MM.1S (cell line): ENCODE data around the gene CCDC187.

Source experiments
- CTCF ChIP-seq: fragments of 300-600 bp; sonication (generic); IDR thresholded peaks from 2 replicates; pipeline ENCODE4 v1.5.1; 2016; ENCODE audit warnings: antibody characterized with exemption, low read length, mixed read lengths
- EZH2phosphoT487 ChIP-seq: fragments of 300-600 bp; sonication (generic); IDR thresholded peaks from 2 replicates; pipeline ENCODE4 v1.6.1; 2018; ENCODE audit warnings: antibody characterized with exemption, low read length

GRCh38 chr9:136252846-136253245 is 51.0 kb downstream of the CCDC187 start:
- no peak for TF ChIP-seq CTCF
- TF ChIP-seq EZH2phosphoT487: no peak
